IPS-NIHi7 (cell line): ENCODE measurements around the gene DCLRE1C.
"Not testable (repeated sequence)": the region's sequence is repeated elsewhere in the genome, so short reads cannot be mapped to it uniquely, and the experiment has no call there.

Source experiments
- DNase-seq: peaks from one replicate; pipeline ENCODE4 v3.0.0; 2012; ENCODE audit warnings: mixed read lengths; ENCODE audit errors: extremely low spot score

The DCLRE1C gene

DNA sequence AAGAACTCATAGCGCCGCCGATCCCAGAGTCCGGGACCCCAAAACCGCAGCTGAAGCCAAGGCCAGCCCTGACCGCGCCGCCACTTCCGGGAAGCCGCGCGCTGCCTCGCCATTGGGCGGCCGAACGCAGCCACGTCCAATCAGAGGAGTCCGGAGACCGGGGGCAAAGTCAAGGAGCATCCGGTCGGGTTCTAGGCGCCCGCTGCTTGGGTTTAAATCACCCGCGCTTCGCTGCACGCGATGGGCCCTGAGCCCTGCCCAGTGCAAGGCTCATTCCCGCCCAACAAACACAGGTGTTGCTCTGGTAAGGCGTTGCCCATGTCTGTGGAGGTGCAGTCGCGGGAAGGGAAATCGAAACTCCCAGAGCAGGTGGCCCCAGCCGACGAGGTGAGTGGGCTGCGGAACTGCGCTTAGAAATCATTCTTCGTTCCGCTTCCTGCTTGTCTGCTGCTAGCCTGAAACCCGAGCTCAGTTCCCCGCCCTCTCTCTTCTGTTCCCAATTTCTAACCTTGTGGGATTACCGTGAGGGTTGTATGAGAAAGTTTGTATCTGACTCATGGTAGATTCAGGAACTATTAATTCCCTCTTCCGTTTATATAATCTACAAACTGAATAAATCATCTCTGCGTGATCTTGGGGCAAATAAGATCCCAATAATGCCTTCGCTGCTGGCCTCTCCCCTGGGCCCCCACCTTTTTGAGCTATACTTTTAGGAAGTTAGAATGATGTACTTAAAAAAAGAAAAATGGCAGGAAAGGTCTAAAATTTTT is at the start of gene DCLRE1C:
TSS of gene DCLRE1C (minus strand) at position 96 of the 770 bp plus-strand sequence. CDS start at position 10, 86 bp downstream.
- DNase-seq: peak; percentile 93

DNA sequence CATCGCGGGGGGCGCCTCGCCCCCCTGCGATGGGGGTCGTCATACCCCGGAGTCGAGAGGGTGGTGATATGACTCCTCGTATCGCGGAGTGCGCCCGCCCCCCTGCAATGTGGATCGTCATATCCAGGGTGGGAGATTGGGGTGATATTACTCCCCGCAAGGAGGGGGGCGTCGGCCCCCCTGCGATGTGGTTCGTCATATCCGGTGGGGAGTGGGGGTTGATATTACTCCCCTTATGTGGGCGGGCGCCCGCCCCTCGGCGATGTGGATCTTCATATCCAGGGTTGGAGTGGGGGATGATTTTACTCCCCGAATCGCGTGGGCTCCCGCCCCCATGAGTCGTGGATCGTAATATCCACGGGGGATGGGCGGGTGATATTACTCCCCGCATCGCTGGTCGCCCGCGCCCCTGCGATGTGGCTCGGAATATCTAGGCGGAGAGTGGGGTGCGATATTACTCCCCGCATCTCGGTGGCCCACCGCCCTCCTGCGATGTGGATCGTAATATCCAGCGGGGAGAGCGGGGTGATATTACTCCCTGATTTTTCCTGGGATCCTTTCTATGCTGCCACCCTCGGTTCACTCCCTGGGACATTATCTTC is 42.2 kb upstream of the DCLRE1C start:
- DNase-seq: no peak

DNA sequence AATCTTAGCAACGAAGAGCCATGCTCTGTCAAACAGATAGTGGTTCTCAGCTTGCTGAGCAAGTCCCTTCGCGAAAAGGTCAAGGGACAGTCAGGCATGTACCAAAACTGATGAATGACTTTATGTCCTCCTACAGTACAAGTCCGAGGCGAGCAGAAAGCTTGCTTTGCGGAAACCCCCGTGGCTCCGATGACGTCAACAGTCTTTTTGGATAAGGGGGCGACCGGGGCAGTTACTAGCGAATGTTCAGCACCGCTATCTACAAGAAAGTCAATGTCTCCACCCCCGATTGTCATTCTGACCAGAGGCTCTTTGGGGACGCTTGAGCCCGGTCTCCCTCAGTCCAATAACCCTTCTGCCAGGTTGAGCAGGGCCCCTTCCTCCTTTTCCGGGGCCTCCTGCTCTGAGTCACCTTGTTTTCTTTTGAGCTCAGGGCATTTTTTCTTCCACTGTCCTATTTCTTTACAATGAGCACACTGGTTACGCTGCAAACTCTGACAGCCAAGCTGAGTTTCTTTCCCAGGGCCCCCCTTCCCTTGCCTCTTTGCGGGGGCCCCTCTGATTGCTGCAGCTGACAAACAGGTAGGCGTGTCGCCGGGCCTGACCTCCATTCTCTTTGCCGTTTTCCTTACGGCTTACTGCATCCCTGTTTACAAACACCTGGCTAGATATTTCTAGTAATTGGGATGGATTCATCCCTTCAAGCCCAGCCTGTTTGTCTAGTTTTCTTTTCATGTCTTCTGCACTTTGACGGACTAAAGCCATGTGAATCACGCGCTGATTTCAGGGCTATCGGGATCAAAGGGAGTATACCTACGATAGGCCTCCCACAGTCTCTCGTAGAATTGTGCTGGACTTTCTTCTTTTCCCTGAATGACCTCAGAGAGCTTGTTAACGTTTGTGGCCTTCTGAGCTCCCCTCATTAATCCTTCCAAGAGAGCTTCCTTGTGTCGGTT is 39.9 kb upstream of the DCLRE1C start:
- DNase-seq: not testable (repeated sequence)

DNA sequence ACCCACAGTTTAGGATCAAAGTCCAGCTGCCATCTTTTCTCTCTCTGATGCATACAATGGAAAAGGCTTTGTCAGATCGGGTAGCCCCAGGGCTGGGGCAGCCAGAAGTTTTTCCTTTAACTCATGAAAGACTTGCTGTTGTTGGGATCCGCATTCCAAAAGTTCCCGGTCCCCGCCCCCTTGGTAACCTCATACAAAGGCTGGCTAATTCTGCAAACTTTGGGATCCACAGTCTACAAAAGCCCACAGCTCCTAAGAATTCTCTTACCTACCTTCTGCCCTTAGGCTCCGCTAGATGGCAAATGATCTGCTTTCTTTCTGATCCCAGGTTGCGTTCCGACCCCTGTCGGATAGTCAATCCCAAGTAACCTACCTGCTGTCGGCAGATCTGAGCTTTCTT is 38.4 kb upstream of the DCLRE1C start:
- not testable (repeated sequence) for DNase-seq

DNA sequence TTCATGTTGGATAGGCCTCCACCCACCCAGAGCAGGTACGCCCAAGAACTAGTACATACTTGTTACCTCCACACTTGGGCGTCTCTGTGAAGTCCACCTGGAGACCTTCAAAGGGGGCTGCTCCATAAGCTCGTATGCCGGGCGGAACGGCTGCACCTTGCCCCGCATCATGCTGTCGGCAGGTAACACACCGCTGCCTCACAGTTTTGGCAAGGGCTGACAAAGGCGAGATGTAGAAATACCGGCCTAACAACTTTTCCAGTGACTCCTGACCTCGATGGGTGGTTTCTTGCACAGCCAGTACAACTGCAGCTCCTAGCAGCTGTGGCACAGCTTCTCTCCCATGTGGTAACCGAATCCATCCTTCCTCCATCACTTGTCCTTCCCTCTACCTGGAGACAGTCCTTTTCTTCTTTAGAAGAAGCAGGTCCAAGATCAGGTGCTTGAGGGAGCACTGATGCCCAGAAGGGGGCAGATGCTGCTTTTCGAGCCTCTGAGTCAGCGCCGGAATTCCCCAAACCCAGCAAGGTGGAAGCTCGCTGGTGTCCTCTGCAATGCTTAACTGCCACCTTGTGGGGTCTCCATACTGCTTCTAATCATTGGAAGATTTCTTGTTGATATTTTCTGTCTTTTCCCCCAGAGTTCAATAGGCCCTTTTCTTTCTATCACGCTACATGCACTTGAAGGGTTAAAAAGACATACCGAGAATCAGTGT is 37.3 kb upstream of the DCLRE1C start:
- DNase-seq: not testable (repeated sequence)

DNA sequence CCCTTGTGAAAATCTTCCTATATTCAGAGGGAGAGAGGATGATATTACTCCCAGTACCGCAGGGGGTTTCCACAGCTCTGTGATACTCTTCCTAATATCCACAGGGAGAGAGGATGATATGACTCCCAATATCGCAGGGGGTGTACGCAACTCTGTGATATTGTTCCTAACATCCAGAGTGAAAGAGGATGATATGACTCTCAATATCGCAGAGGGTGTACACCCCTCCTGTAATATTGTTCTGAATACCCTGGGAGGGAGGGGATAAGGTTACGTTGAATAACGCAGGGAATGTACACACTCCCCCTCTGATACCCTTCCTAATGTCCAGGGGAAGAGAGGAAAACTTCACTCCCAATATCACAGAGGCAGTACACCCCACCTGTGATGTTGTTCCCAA is 35.7 kb upstream of the DCLRE1C start:
- not testable (repeated sequence) for DNase-seq

DNA sequence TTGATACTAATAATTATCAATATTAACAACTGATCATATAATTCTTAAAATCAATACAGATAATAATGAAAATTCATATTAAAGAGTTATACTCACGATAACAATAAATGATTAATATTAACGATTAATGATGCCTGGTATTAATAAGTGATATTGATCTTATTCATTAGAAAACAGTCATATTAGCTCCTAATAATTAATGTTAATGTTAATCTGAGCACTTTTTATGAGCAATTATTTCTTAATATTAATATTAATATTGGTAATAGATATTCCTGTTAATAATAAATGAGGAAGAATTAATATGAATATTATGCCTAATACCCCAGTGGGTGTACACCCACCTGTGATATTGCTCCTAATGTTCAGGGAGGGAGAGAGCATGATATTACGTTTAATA is 28.8 kb upstream of the DCLRE1C start:
- no peak for DNase-seq

DNA sequence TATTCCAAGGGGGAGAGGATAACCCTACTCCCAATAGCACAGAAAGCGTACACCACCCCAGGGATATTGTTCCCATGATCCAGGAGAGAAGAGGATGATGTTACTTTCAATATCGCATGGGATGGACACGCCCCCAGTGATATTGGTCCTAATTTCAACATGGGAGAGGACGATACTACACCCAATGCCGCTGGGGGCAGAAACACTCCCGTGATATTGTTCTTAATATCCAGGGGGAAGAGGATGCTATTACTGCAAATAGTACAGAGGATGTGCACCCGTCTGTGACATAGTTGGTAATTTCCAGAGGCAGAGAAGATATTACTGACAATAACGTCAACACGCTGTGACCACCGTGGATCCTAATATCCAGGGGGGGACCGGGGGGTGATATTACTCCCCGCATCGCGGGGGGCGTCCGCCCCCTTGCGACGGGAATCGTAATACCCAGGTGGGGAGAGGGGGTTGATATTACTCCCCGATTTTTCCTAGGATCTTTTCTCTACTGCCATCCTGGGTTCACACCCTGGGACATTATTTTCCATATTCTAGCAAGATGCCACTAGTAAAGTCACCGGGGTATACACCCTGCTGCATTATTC is 21.9 kb upstream of the DCLRE1C start:
- no peak for DNase-seq

DNA sequence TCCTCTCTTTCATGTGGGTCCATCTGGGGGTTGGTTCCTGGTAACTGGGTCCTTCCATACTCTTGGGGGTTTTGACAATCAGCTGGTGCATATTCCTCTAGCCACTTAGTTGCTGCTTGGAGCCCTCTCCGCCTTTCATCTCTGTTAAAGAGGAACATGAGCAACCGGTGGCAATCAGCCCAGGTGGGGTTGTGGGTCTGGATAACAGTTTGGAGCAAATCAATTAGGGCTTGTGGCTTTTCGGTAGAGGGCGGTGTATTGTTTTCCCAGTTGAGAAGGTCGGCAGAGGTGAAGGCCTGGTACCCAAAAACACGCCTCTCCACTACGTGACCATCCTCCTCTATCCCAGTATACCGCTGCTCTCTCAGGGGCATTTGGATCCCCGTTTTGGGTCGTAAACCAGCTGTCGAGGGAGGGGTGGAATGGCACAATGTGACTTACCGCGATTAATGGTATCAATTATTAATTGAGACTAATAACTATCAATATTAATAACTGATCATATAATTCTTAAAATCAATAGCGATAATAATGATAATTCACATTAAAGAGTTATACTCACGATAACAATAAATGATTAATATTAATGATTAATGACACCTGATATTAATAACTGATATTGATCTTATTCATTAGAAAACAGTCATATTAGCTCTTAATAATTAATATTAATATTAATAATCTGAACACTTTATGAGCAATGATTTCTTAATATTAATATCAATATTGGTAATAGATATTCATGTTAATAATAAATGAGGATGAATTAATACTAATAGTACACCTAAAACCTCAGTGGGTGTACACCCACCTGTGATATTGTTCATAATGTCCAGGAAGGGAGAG is 20.5 kb upstream of the DCLRE1C start:
- not testable (repeated sequence) for DNase-seq

DNA sequence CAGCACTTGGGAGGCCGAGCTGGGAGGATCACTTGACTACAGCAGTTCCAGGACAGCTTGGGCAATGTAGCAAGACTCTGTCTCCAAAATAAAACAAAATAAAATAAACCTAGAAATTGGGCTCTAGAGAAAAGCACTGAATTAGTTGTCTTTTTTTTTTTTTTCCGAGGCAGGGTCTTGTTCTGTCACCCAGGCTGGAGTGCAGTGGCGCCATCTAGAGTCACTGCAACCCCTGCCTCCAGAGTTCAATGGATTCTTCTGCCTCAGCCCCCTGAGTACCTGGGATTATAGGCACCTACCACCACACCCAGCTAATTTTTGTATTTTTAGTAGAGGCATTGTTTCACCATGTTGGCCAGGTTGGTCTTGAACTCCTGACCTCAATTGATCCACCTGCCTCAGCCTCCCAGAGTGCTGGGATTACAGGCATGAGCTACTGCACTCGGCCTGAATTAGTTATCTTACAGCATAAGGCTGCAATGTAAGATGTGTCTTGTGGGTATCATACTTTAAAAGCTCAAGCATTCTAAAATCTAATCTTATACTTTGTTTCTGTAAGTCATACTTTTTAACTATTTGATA is 18.1 kb upstream of the DCLRE1C start:
- no peak for DNase-seq

DNA sequence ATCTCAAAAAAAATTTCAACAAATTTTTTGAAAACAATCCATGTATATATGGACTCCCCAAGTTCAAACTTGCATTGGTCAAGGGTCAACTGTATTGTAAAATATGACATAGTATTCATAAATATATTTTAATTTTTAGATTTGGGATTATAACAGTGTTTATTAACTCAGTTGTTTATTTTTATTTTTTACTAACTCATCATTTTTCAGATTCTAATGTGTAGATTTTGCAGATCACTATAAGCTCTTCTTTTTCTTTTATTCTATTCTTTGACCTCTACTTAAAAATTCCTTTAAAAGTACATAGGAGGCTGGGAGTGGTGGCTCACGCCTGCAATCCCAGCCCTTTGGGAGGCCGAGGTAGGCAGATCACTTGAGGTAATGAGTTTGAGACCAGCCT is 14.0 kb upstream of the DCLRE1C start:
- DNase-seq: no peak

DNA sequence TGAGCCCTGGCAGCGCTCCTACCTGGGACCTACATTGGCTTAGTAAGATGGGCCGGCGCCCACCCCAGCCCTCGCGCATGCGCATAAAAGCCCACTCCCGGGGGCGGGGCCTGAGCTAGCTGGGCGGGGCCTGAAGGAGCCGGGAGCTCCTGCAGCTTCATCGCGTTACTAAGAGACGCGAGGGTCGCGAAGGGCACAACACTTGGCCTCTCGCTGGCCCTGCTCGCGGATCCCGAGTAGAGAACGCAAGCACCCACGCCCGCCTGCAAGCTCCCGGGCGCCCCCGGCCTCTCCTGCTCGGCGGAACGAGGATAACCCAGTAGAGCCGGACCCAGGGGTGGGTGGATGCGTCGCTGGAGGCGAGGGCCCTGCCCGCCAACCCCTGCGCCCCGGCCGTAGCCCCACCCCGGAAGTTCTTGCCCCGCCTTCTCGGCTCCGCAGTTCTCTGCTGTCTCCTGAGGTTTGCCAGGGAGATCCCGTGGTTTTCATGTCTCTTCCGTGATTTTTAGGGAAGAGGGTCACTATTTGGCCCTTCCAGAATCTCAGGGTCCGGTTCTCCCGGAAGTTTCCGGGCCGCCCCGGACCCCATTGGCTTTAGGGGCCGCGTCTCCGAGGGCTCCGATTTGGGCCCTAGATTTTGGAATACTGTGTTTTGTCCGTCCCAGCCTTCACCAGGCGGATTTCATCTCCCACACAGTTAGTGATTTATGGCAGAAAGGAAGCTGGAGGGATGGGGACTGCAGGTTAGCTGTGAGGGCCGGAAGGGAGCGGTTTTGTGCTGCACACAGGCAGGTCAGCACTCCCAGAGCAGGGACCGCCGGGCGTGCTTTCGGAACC is 5.5 kb upstream of the DCLRE1C start, which contains the start of gene MEIG1:
TSS of gene MEIG1 (plus strand) at position 168 of the 837 bp plus-strand sequence. CDS start 7,081 bp downstream, outside the sequence.
- DNase-seq: peak; percentile 94

DNA sequence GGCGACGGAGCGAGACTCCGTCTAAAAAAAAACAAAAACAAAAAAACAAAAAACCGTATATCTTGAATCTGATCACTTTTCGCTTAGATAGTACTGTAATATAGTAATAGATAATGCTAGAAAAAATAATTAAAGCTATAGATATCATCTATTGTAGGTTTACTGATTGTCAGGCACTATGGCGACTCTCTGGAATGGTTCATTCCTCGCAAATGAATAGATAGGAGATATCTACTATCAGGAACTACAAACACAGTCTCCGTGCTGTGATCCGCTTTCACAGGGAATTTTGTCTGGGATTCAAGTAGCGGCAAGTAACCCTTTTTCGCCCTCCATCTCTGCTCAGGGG is 5.0 kb upstream of the DCLRE1C start:
- DNase-seq: no peak

DNA sequence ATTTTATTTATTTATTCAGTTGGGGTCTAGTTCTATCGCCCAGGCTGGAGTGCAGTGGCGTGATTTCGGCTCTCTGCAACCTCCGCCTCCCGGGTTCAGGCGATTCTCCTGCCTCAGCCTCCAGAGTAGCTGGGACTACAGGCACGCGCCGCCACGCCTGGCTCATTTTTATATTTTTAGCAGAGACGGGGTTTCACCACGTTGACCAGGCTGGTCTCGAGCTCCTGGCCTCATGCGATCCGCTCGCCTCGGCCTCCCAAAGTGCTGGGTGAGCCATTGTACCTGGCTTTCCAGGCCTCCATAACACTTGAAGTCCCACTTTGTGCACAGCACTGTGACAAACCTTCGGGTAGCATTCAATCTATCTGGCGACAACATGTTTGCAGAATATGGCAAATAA is 1.0 kb upstream of the DCLRE1C start:
- no peak for DNase-seq

DNA sequence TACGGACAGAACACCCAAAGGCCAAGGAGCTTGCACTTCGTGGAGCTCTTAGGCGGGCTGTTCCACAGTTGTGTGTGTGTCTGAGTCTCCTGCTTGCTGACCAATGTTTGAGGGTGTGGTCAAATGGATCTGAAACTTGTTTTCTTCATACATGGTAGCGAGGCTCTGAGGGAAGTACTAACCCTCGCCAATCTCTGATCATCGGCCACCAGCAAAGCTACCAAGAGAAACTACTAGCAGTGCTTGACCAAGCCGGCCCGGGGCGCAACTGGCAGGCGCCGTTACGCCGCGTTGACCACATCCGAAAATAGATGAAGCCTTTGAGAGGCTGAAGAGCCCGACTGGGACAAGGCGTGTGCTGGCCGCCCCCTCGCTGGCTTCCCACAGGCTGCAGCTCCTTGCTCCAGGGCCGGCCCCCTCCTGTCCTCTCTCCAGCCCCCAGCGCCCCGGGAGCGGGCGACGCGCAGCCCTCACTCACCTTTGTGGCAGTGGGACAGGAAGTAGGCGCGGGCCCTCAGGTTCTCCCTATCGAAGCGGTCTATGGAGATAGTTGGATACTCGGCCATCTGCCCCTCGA is 384 bp downstream of the DCLRE1C start:
- peak; percentile 47 for DNase-seq

DNA sequence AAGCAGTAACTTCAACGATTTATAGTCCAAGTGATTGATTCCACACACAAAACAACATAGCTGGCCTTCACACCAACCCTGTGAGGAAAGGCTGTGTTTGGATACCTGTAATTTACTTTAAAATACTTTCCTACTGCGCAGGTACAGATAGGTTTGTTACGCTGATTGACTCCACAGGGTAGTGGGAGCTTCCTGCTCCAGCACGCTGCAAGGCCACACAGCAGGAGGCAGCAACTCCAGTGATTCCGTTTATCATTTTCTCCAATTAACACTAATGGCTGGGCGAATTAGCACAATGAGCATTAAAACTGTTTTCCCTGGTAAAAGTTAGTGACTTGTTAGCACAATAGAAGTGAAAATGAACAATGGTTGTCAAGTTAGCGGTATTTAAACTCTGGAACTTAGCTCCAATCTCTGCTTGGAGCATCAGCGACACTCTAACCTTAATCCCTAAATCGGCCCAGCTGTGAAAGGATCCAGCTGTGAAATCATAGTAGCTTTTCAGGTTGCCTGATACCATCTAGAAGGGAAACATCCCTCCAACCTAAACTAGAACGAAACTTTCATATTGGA is 959 bp downstream of the DCLRE1C start:
- DNase-seq: peak; percentile 46

DNA sequence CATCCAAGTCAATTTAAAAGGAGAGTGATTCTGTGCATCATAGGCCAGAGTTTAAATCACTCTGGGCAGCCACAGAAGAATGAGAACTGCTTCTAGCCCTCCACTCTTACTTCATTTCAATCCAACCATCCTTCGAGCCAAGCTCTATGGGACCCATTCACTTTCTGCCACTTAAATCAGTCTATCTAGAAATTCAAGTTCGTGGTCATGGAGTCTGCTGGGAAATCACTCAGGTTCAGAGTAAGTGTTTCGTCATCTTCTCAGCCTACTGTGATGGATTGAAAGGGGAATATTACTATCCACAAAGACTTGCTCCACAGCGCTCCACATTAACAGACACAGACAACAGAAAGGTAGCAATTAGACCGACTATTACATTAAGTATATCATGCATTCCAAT is 4.6 kb downstream of the DCLRE1C start:
- no peak for DNase-seq

DNA sequence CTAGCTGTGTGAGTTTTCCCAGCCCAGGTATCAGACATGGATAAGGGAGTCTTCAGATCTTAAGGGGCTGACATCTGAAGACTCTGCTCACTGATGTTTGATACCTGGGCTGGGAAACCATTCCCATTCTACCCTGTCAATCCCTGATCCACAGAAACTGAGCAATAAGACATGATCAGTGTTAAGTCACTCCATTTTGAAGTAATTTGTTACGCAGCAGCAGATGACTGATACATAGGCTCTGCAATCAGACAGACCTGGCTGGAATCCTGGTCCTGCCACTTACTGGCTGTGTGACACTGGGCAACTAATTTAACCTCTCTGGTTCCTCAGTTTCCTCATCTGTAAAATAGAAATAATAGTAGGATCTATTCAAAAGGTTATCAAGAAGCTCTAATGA is 6.6 kb downstream of the DCLRE1C start:
- DNase-seq: no peak
